AG04450 (cell line): ENCODE data around the gene CAPZA1. TPM values are rescaled to one million over a fixed set of nuclear protein-coding genes. Genes with fewer than 3 reads are reported as not detected.

ENCODE experiments used
- CTCF ChIA-PET: fragments of 300-600, 350-600 bp; formaldehyde crosslinking; extraction: SDS; loops from one replicate; lab custom pipeline; 2022; ENCODE audit warnings: antibody characterized with exemption, inconsistent platforms; lab: Charles Lee
- POLR2A ChIA-PET: fragments of 350-600 bp; formaldehyde crosslinking; extraction: SDS; loops from one replicate; lab custom pipeline; 2021; ENCODE audit warnings: antibody characterized with exemption, inconsistent platforms; lab: Yijun Ruan, JAX
- DNase-seq: peaks from one replicate; pipeline ENCODE4 v3.0.0-alpha.2; 2011; ENCODE audit warnings: low read depth, low spot score
- H3K27ac ChIP-seq: one replicate; pipeline ENCODE4 v1.5.1; 2012; ENCODE audit warnings: low read depth, low read length, control low read depth
- H3K27me3 ChIP-seq: one replicate; pipeline ENCODE4 v1.6.0; 2012; ENCODE audit warnings: low read length; ENCODE audit not compliant: control insufficient read depth, insufficient read depth
- H3K4me3 ChIP-seq: 2 replicates; pipeline ENCODE4 v1.5.1; 2011; ENCODE audit warnings: mild to moderate bottlenecking, low read depth, low read length, control low read depth
- H3K9me3 ChIP-seq: 2 replicates; pipeline ENCODE4 v1.5.1; 2012; ENCODE audit warnings: low read length; ENCODE audit not compliant: control insufficient read depth, insufficient read depth
- polyA plus RNA-seq: library from polyadenylated mRNA; depleted of rRNA; stranded (reverse); fragments of >200 nt; gene quantifications from 2 replicates; pipeline ENCODE4 v1.2.3, GENCODE V29; 2011
- TF ChIP-seq, protein P1 (sequence below): IDR thresholded peaks from 2 replicates; pipeline ENCODE4 v1.5.1; 2011; ENCODE audit warnings: low read depth, low read length, control low read depth, inconsistent platforms

Gene CAPZA1
- polyA plus RNA-seq, 1 experiment, result 273 TPM

GRCh38 chr1:112672009-112672408 is 52.4 kb downstream of the CAPZA1 start:
- no peak overlapping the region for H3K27ac ChIP-seq
- CTCF ChIA-PET, result interaction anchor here (1.1 to 3.5 kb wide), 6 partner anchors 20 to 281 kb away, joined by 3 to 26 read pairs (median 8); no protein-coding TSS in a partner anchor
- no peaks in the 10 kb centered on the region for H3K27me3 ChIP-seq
- no peaks in the 10 kb centered on the region for H3K9me3 ChIP-seq
- H3K4me3 ChIP-seq, result no peak overlapping the region
- TF ChIP-seq, protein P1, sequence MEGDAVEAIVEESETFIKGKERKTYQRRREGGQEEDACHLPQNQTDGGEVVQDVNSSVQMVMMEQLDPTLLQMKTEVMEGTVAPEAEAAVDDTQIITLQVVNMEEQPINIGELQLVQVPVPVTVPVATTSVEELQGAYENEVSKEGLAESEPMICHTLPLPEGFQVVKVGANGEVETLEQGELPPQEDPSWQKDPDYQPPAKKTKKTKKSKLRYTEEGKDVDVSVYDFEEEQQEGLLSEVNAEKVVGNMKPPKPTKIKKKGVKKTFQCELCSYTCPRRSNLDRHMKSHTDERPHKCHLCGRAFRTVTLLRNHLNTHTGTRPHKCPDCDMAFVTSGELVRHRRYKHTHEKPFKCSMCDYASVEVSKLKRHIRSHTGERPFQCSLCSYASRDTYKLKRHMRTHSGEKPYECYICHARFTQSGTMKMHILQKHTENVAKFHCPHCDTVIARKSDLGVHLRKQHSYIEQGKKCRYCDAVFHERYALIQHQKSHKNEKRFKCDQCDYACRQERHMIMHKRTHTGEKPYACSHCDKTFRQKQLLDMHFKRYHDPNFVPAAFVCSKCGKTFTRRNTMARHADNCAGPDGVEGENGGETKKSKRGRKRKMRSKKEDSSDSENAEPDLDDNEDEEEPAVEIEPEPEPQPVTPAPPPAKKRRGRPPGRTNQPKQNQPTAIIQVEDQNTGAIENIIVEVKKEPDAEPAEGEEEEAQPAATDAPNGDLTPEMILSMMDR, result no peak
- DNase-seq, result no peak
- POLR2A ChIA-PET, result no interaction called here

DNA sequence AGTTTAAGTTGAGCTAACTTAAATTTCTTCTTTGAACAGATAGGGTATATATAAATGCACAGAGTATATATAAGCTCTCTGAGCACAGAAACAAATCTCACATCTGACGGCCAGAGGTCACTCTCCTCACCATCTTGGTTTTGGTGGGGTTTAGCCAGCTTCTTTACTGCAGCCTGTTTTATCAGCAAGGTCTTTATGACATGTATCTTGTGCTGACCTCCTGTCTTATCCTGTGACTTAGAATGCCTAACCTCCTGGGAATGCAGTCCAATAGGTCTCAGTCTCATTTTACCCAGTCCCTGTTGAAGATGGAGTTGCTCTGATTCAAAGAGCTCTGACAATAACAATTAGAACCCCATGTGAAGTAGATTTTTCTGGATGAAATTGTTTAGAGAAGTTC is 53.2 kb downstream of the CAPZA1 start:
- H3K9me3 ChIP-seq, result no peaks in the 10 kb centered on the region
- DNase-seq, result no peak
- no peak overlapping the region for H3K4me3 ChIP-seq
- ChIA-PET POLR2A (interaction anchor here (1.0 kb wide), 1 partner anchor 282 kb away, joined by 3 read pairs; no protein-coding TSS in a partner anchor), CTCF (interaction anchor here (0.7 to 3.5 kb wide), 13 partner anchors 8 to 281 kb away, joined by 3 to 26 read pairs (median 4); no protein-coding TSS in a partner anchor)
- H3K27ac ChIP-seq, result no peak overlapping the region
- TF ChIP-seq, protein P1, result no peak
- H3K27me3 ChIP-seq, result no peaks in the 10 kb centered on the region

DNA sequence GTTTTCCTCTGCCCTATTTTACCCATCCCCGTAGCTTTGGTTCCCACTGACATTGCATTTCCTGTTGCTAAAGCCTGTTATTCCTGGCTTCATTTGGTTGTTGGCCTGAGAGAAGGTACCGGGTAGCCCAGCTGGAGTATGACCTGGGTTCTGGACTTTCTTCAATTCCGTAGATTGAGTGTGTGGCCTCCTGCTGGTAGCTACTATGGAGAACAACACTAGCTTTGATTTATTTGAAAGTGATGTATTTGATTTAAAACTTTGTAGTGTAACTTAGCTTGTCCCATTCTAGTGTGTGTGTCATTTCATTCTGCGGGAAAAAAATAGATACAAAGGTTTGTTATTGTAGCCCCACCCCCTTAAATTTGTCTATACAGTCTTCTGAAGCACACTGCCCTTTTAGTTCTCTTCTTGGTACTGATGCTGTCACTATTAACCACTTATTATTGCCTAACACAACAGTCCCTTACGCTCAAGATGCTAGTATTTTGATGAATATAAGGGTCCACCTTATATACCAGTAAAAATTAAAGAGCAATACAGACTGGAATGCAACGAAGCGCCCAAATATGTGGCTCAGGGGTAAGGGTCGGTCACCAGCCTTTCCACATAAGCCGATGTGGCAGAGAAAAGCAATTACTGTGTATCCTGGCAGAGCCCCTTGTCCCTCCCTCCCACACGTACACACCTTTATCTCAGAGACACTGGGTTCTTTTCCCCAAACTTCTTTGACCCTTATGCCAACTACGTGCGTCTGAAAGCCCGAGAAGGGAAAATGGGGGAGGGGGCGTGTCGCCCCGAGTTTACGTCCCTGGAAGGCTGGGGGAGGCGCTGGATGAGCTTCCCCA is 54.2 kb downstream of the CAPZA1 start:
- TF ChIP-seq, protein P1, result peak; percentile 67
- Histone ChIP-seq H3K4me3 (peak overlapping the region; percentile 80), H3K27ac (peak overlapping the region; percentile 86), H3K9me3 (no peaks in the 10 kb centered on the region), H3K27me3 (no peaks in the 10 kb centered on the region)
- ChIA-PET POLR2A (interaction anchor here (0.5 to 2.4 kb wide), 10 partner anchors 23 to 283 kb away, joined by 3 to 25 read pairs (median 4); partner anchors contain the start of genes CAPZA1 and ST7L), CTCF (interaction anchor here (0.5 to 3.5 kb wide), 19 partner anchors 9 to 282 kb away, joined by 3 to 26 read pairs (median 4); no protein-coding TSS in a partner anchor)
- peak; percentile 29 for DNase-seq

DNA sequence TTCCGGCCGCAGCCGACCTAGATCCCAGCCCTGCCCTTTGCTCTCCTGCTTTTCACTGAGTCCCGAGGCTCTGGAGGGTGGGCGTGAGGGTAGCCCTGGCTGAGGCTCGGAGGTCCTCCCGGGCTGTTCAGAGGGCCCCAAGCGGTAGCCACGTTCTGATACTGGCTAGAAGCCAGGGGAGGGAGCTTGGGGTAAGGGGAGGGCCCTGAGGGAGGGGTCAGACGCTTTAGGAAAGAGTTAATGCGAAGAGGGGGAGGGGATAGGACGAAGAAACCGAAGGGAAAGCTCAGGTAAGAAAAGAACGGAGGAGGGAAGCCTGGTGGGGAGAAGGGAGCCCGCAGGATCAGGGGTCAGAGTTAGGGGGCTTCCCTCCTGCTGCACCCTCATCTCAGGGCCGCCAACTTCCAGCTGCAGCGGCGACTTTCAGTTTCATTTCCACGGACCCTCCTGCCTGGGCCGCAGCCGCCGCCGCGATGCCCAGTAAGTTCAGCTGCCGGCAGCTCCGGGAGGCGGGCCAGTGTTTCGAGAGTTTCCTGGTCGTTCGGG is 54.9 kb downstream of the CAPZA1 start, which contains the start of gene MOV10:
MOV10 (plus strand) TSS at position 220 of the 546 bp plus-strand sequence; CDS start at position 474, 254 bp downstream.
- peak; percentile 36 for DNase-seq
- Histone ChIP-seq H3K9me3 (no peaks in the 10 kb centered on the region), H3K4me3 (peak within 1 kb of the TSS; percentile 80), H3K27ac (peak within 1 kb of the TSS; percentile 86), H3K27me3 (no peaks in the 10 kb centered on the region)
- POLR2A ChIA-PET, result interaction anchor here (0.6 to 2.4 kb wide), 12 partner anchors 13 to 178 kb away, joined by 3 to 25 read pairs (median 4); partner anchors contain the start of genes CAPZA1, PPM1J and ST7L
- CTCF ChIA-PET, result interaction anchor here (0.9 to 3.5 kb wide), 9 partner anchors 22 to 398 kb away, joined by 3 to 26 read pairs (median 4); no protein-coding TSS in a partner anchor
- TF ChIP-seq, protein P1, result no peak
